Measurements from ENCODE around the gene DPH1. TPM values are rescaled to one million over a fixed set of nuclear protein-coding genes. Genes with fewer than 3 reads are reported as not detected.

The DPH1 gene
- total and polyA plus RNA-seq, 2 of the 4 experiments (the other 2 are of a cell fraction) = 24.4 to 49.9 TPM

GRCh38 chr17:2016494-2016893 lies 13.5 kb upstream of the DPH1 start:
- Histone ChIP-seq H3K79me1 (ENCODE audit: low read depth in 1 of 2, low read length in 2 of 2) (no peaks in the 10 kb centered on the region), H2AFZ (replicated peaks; ENCODE audit: low read length, poor library complexity) (no peak overlapping the region), H3K4me1 (ENCODE audit: control insufficient read depth, insufficient read depth, low read length) (peaks cover 4% of the 10 kb centered on the region; the same call in 1 of the 2 replicates), H2BK15ac (ENCODE audit: low read depth, low read length) (no peak overlapping the region), H2BK20ac (ENCODE audit: low read depth, low read length) (no peak overlapping the region), H3K4me2 (ENCODE audit: low read depth, low read length) (no peak overlapping the region), H3K9me3 (ENCODE audit: control insufficient read depth, insufficient read depth, low read length) (peaks cover 2% of the 10 kb centered on the region; the same call in 1 of the 2 replicates), H3K36me3 (ENCODE audit: control insufficient read depth, insufficient read depth, low read length) (no peaks in the 10 kb centered on the region), H3K9me1 (ENCODE audit: insufficient read depth, low read length) (no peaks in the 10 kb centered on the region), H2AK9ac (replicated peaks; ENCODE audit: low read depth, low read length, poor library complexity) (no peak overlapping the region), H4K5ac (ENCODE audit: low read depth, low read length) (no peak overlapping the region), H3K4me3 (ENCODE audit: insufficient read depth, low read depth, low read length) (no peak overlapping the region), H3K27ac (ENCODE audit: insufficient read depth, low read length) (no peak overlapping the region), H3K56ac (ENCODE audit: extremely low read depth, insufficient read depth, low read length) (no peak overlapping the region), H4K8ac (ENCODE audit: low read depth in 2 of 2, low read length in 2 of 2) (no peak overlapping the region), H3K27me3 (ENCODE audit: control insufficient read depth, insufficient read depth, low read length) (peaks cover 67% of the 10 kb centered on the region), H3K14ac (replicated peaks; ENCODE audit: low read depth, low read length) (no peak overlapping the region), H3K18ac (ENCODE audit: low read depth, low read length) (no peak overlapping the region), H4K91ac (ENCODE audit: insufficient read depth, low read depth, low read length) (no peak overlapping the region), H2BK5ac (ENCODE audit: low read depth, low read length, poor library complexity, severe bottlenecking) (no peak overlapping the region), H4K20me1 (ENCODE audit: insufficient read depth, low read length) (no peaks in the 10 kb centered on the region; the same call in 1 of the 2 replicates), H2BK120ac (ENCODE audit: low read depth, low read length) (no peak overlapping the region), H3K4ac (ENCODE audit: low read depth, low read length) (no peak overlapping the region), H3K9ac (ENCODE audit: low read depth, low read length) (no peak overlapping the region), H2AK5ac (ENCODE audit: low read depth, low read length) (no peak overlapping the region), H3K23ac (ENCODE audit: low read depth, low read length) (no peak overlapping the region)
- intact Hi-C loops (cut with micrococcal nuclease) = no loop called here
- no TSS peak for BruUV-seq (replicated peaks)
- POLR2A ChIA-PET (ENCODE audit: unreplicated experiment) = no interaction called here
- no peak for DNase-seq
- no peak for ATAC-seq (ENCODE audit: low read depth)
- dilution Hi-C loops (cut with HindIII; ENCODE audit: low sequenced_read_pairs, unreplicated experiment) = no loop called here
- TF ChIP-seq RFX5 (IDR thresholded peaks at IDR 0.05; ENCODE audit: low read depth, low read length) = no peak
- no peak for TF ChIP-seq CEBPB (IDR thresholded peaks at IDR 0.05; ENCODE audit: low read depth, low read length)
- no peak for TF ChIP-seq RAD21 (IDR thresholded peaks at IDR 0.05; ENCODE audit: low read length)
- TF ChIP-seq, protein P1, sequence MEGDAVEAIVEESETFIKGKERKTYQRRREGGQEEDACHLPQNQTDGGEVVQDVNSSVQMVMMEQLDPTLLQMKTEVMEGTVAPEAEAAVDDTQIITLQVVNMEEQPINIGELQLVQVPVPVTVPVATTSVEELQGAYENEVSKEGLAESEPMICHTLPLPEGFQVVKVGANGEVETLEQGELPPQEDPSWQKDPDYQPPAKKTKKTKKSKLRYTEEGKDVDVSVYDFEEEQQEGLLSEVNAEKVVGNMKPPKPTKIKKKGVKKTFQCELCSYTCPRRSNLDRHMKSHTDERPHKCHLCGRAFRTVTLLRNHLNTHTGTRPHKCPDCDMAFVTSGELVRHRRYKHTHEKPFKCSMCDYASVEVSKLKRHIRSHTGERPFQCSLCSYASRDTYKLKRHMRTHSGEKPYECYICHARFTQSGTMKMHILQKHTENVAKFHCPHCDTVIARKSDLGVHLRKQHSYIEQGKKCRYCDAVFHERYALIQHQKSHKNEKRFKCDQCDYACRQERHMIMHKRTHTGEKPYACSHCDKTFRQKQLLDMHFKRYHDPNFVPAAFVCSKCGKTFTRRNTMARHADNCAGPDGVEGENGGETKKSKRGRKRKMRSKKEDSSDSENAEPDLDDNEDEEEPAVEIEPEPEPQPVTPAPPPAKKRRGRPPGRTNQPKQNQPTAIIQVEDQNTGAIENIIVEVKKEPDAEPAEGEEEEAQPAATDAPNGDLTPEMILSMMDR (conservative IDR thresholded peaks at IDR 0.05; ENCODE audit: low read depth, low read length) = no peak
- TF ChIP-seq MXI1 (IDR thresholded peaks at IDR 0.05; ENCODE audit: borderline replicate concordance, low read depth, low read length) = no peak
- TF ChIP-seq RCOR1 (IDR thresholded peaks at IDR 0.05; ENCODE audit: insufficient replicate concordance, low read length) = no peak
- no peak for TF ChIP-seq FOS (IDR thresholded peaks at IDR 0.05; ENCODE audit: low read depth, low read length)
- no peak for TF ChIP-seq SMC3 (IDR thresholded peaks at IDR 0.05; ENCODE audit: low read depth, low read length)
- in situ Hi-C loops (cut with MboI; ENCODE audit: low sequenced_read_pairs) = no loop called here
- CTCF ChIA-PET = no interaction called here
- 79% methylated on average over 15 of the region's 20 CpGs; no CpG with 5 or more reads in 1 of the 2 experiments for WGBS, 2 experiments (ENCODE audit: extremely low coverage in 2 of 2, insufficient read length in 1 of 2)
